Measurements from ENCODE around the gene NBL1. TPM values are rescaled to one million over a fixed set of nuclear protein-coding genes. Genes with fewer than 3 reads are reported as not detected.
"Not testable (repeated sequence)": the region's sequence is repeated elsewhere in the genome, so short reads cannot be mapped to it uniquely, and the experiment has no call there.

Gene NBL1
- total RNA-seq, 2 donors from 2014 or later: 268 to 514 TPM

GRCh38 chr1:19636065-19636464 lies 8.0 kb upstream of the NBL1 start:
- TF ChIP-seq POLR2AphosphoS5 (IDR thresholded peaks at IDR 0.05) (no peak), POLR2A (IDR thresholded peaks at IDR 0.05) (no peak)
- TF ChIP-seq, protein P1, sequence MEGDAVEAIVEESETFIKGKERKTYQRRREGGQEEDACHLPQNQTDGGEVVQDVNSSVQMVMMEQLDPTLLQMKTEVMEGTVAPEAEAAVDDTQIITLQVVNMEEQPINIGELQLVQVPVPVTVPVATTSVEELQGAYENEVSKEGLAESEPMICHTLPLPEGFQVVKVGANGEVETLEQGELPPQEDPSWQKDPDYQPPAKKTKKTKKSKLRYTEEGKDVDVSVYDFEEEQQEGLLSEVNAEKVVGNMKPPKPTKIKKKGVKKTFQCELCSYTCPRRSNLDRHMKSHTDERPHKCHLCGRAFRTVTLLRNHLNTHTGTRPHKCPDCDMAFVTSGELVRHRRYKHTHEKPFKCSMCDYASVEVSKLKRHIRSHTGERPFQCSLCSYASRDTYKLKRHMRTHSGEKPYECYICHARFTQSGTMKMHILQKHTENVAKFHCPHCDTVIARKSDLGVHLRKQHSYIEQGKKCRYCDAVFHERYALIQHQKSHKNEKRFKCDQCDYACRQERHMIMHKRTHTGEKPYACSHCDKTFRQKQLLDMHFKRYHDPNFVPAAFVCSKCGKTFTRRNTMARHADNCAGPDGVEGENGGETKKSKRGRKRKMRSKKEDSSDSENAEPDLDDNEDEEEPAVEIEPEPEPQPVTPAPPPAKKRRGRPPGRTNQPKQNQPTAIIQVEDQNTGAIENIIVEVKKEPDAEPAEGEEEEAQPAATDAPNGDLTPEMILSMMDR (IDR thresholded peaks at IDR 0.05): no peak
- 87% methylated on average over 5 of the region's 5 CpGs for WGBS

DNA sequence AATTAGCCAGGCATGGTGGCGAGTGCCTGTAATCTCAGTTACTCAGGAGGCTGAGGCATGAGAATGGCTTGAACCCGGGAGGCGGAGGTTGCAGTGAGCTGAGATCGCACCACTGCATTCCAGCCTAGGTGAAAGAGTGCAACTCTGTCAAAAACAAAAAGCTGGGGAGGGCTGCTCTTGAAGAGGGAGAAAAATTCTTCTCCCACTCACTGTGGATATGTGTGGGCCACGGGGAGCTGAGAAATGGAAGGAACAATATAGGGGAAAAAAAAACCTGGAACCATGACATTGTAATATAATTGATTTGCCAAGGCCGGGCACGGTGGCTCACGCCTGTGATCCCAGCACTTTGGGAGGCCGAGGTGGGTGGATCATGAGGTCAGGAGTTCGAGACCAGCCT lies 7.4 kb upstream of the NBL1 start:
- H3K9me3 ChIP-seq; H3K27ac ChIP-seq; DNase-seq (ENCODE audit: low spot score); H3K4me3 ChIP-seq; H3K27me3 ChIP-seq (replicated peaks; ENCODE audit: insufficient read depth); H3K36me3 ChIP-seq; H3K4me1 ChIP-seq (replicated peaks); intact Hi-C loops (cut with DNase I): not testable (repeated sequence)
- 92% methylated on average over 10 of the region's 10 CpGs for WGBS

More at GRCh38 chr1:19636065-19636464, 8.0 kb upstream of the NBL1 start:
- Histone ChIP-seq H3K36me3 (no peaks in the 10 kb centered on the region), H3K27me3 (replicated peaks; ENCODE audit: insufficient read depth) (no peaks in the 10 kb centered on the region), H3K4me1 (replicated peaks) (peaks cover 6% of the 10 kb centered on the region), H3K4me3 (no peak overlapping the region), H3K9me3 (no peaks in the 10 kb centered on the region), H3K27ac (no peak overlapping the region)
- intact Hi-C loops (cut with DNase I): no loop called here
- no peak for DNase-seq (ENCODE audit: low spot score)

GRCh38 chr1:19637606-19638005 lies 6.5 kb upstream of the NBL1 start:
- Histone ChIP-seq H3K36me3 (no peaks in the 10 kb centered on the region), H3K27me3 (replicated peaks; ENCODE audit: insufficient read depth) (no peaks in the 10 kb centered on the region), H3K4me3 (no peak overlapping the region), H3K9me3 (no peaks in the 10 kb centered on the region), H3K4me1 (replicated peaks) (peaks cover 6% of the 10 kb centered on the region), H3K27ac (no peak overlapping the region)
- WGBS: 91% methylated on average over 10 of the region's 10 CpGs
- no peak for DNase-seq (ENCODE audit: low spot score)
- TF ChIP-seq POLR2AphosphoS5 (IDR thresholded peaks at IDR 0.05): no peak
- no peak for TF ChIP-seq POLR2A (IDR thresholded peaks at IDR 0.05)
- TF ChIP-seq, protein P1 (IDR thresholded peaks at IDR 0.05): no peak
- intact Hi-C loops (cut with DNase I): no loop called here

DNA sequence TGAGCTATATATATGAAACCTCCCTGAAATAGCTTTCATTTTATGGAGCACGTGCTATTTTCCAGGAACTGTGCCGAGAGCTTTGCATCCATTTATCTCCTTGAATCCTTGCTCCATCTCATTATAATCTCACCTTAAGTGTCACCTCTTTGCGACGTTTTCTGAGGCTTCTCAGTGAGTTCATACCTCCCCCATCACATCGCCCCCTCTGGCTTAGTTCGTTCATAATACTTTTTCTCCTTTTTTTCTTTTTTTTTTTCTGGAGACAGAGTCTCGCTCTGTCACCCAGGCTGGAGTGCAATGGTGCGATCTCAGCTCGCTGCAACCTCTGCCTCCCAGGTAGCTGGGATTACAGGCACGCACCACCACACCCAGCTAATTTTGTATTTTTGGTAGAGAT lies 4.9 kb upstream of the NBL1 start:
- DNase-seq (ENCODE audit: low spot score); H3K9me3 ChIP-seq; H3K27me3 ChIP-seq (replicated peaks; ENCODE audit: insufficient read depth); H3K4me3 ChIP-seq; H3K4me1 ChIP-seq (replicated peaks); intact Hi-C loops (cut with DNase I); H3K36me3 ChIP-seq: not testable (repeated sequence)
- H3K27ac ChIP-seq: peak overlapping the region; percentile 1 to 67
- 84% methylated on average over 10 of the region's 10 CpGs for WGBS

- H3K27ac ChIP-seq: peak overlapping the region; percentile 59 to 67
- peak; percentile 75 for DNase-seq (ENCODE audit: low spot score)
These were observed 4.1 kb upstream of the NBL1 start for GRCh38 chr1:19639999-19640362.

More at GRCh38 chr1:19639999-19640362, 4.1 kb upstream of the NBL1 start:
- Histone ChIP-seq H3K4me1 (replicated peaks) (peaks cover 6% of the 10 kb centered on the region), H3K4me3 (no peak overlapping the region), H3K9me3 (no peaks in the 10 kb centered on the region), H3K27me3 (replicated peaks; ENCODE audit: insufficient read depth) (no peaks in the 10 kb centered on the region), H3K36me3 (no peaks in the 10 kb centered on the region)
- WGBS: 43% methylated on average over 3 of the region's 3 CpGs
- intact Hi-C loops (cut with DNase I): no loop called here
- no peak for TF ChIP-seq POLR2A (IDR thresholded peaks at IDR 0.05)
- TF ChIP-seq, protein P1 (IDR thresholded peaks at IDR 0.05): no peak
- peak; percentile 87 for TF ChIP-seq POLR2AphosphoS5 (IDR thresholded peaks at IDR 0.05)
